GM11168 (cell line): ENCODE data around the gene CCDC88C.

Source experiments
- in situ Hi-C: fragments of 300-500 bp; cut with MboI; formaldehyde crosslinking; loops from one replicate; pipeline ENCODE4 v1.12.0; 2022; ENCODE audit warnings: low sequenced_read_pairs; ENCODE audit not compliant: unreplicated experiment

The CCDC88C gene

DNA sequence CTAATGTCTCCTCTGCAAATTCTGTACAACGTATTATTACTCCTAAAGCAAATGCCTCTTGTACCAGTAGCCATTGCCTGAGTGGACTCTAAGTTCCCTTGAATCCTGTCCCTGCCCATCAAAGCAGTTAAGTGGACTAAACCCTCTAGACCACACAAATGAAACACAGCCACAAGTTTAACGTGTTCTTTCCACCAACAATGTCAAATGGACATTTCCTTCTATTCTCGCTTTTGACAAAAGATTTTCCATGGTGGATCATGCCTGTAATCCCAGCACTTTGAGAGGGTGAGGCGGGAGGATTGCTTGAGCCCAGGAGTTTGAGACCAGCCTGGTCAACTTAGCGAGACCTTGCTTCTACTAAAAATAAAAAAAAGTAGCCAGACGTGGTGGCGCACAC is 15.9 kb downstream of the CCDC88C start:
- in situ Hi-C loops = no loop called here

- in situ Hi-C loops = no loop called here
These were observed 16.9 kb downstream of the CCDC88C start for GRCh38 chr14:91400696-91401095.

DNA sequence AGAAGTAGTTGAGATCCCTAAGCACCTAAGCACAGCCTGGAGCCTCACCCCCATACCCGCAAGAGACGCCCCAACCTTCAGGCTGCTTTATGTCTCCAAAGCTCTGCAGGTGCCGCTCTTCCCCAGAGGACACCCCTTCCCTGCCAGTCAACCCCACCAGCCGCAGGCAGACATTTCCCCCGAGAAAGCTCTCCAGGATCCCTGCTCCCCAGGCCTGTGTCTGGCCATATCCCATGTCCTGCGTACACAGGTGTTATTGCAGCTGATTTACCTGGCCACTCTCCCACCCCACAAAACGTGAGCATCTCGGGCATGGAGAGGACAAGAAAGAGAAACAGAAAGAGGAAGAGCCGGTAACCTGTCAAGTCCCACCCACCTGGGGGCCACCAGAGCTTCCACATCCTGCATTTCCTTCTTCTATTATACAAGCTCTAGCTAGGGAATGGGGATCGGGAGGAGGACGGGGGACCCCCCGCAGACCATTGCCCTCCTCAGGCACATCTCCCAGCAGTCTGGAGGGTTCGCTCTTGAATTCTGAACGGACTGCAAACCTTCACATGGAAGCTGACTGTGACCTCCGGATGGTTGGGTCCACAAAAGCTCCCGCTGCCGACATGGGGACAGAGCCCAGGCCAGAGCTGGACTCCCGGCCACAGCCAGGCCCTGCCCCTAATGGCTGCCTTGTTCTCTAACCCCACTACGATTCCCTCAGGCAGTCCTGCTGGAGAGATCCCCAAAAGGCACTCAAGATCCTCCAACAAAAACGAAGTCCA is 17.6 kb downstream of the CCDC88C start:
- in situ Hi-C loops = no loop called here

GRCh38 chr14:91398707-91399106 is 18.9 kb downstream of the CCDC88C start:
- in situ Hi-C loops = no loop called here

- in situ Hi-C loops = no loop called here
These were observed 19.5 kb downstream of the CCDC88C start for GRCh38 chr14:91397965-91398591.

- in situ Hi-C loops = no loop called here
These were observed 20.4 kb downstream of the CCDC88C start for GRCh38 chr14:91396959-91397815.

DNA sequence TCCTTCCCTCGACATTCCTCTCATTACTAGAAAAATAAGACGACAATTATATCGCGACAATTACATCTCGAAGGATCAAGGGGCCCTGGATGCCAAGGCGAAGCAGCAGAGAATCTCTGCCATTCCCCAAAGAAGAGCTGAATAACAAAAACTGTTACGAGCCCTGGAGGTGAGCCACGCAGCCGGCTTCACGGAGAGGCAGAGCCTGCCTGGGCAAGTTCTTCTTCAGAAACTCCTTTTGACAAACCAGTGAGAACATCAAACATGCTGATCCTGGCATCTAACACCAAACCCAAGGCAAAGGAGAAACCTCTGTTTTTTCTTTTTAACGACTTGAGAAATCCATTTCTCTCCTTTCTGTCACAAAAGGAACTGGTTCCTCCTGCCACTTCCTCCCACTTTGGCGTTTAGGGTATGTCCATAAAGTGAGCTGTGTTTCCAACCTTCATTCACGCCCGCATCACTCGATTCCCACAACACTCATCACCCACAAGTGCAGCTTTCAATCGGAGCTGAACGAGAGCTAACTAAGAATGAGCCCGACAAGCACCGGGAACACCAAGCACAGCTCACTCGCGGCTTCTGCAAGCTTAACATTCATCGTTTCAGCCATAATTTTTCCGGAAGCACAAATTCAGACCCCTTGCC is 21.5 kb downstream of the CCDC88C start:
- in situ Hi-C loops = no loop called here

DNA sequence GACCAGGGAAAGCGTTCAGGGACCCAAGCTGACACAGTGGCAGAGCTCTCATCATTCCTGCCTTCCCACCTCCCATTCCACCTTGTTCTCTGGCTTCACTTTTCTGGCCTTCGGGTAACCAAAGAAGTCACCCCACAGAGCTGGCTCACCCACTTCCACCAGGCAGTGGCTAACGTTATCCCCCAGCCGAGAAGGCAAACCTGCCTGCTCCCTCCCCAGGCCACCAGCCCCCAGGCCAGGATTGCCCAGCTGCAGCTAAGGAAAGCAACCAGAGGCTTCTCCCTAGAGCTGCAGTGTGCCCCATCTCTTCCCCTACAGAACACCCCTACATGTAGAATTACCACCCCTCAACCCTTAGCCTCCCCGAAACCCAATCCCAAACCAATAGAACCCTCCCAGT is 22.2 kb downstream of the CCDC88C start:
- in situ Hi-C loops = no loop called here

DNA sequence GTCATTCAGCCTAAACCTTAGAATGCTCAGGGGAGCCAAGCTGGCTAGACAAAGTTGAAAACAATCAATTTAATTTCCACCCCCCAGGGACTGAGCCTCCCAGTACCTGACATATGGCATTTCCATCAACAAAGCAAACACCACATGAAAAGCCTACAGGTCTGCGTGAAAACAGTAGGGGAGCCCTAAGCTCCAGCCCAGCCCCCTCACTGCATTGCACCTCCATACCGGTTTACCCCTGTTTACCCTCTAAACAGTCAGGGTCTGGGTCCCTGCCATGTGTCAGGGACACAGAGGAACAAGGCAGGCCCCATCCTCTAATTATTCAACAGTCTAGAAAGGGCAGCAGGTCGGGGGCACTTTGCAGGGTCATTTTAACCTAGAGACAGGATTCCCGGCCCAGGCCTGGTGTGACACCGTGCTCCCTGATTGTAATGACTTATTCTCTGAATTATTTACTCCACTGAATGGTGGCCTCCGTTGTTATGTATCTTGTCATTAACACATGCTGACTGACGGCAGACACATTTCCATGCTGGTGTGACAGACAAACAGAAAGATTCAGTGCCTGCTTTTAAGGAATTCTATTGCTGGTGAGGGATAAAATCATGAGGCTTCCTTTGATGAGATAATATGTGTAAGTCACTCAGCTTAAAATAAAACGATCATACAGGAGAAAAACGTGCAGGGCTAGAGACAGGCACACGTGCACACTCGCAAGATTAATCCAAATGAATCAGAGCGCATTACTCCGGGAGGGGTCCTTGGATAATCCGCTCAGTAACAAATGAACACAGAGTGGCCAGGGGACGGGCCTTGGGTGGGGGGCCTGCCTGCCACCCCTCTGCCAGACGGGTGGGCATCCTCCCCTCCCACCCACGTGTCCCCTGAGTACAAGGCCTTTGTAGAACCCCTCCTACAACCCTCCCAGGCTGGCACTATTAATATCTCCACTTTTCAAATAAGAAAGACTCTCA is 23.2 kb downstream of the CCDC88C start:
- in situ Hi-C loops = no loop called here

GRCh38 chr14:91392623-91393303 is 24.9 kb downstream of the CCDC88C start:
- in situ Hi-C loops = no loop called here

DNA sequence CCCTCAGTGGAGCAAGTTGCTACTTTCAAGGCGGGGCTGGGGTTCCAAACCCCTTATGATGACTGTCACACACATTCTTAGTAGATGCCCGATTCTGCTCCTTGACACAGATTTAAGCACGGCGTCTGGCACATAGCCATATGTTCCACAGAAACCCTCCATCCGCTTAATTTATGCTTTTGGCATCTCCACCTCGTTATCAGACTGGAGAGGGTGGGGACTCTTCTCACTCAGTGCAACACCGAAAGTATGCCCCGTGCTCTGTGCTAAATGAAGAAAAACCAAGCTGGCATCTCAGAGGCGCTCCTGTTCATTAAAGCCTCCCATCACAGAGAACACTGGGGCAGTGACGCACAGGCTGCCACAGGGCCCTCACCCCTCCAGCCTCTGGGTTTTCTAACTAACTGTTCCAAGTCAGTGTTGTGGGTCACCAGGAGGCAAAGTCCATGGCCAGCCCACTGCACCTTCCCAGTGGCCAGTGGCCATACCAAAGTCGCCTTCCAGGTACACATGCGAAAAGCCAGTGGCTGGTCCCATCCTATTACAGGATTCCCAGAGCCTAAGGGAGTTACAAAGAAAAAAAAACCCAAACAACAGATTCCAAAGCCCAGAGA is 27.3 kb downstream of the CCDC88C start:
- in situ Hi-C loops = no loop called here

GRCh38 chr14:91389150-91389549 is 28.5 kb downstream of the CCDC88C start:
- in situ Hi-C loops = no loop called here

GRCh38 chr14:91388551-91388975 is 29.1 kb downstream of the CCDC88C start:
- in situ Hi-C loops = no loop called here

GRCh38 chr14:91387951-91388381 is 29.7 kb downstream of the CCDC88C start:
- in situ Hi-C loops = no loop called here

DNA sequence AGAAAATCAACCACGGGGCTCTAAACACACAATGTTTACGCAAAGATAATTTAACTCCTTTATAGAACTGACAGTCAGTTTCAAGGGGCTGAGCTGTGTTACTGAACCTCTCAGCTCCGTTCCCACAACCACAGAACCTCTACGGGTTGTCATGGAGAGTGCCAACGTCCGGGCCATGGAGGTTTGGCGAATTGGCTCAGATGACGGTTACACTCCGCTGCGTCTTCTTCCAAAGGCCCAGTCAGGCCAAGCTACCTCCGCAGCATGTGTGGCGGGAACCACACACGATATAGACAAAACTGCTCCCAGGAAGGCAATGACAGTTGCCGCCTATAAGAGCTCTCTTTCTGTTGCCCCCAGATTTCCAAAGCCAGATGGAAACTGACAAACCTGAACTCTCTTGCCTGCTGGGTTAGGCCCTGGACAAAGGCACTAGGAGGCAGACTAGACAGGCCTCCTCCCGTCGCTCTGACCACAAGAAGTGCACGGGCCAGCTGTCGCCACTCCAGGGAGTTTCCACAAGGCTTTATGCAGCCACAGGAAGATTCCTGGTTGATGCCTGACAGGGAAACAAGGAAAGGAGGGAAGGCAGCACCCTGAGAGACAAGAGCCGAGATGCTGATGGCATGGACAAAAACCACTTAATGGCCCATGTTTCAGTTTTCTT is 30.3 kb downstream of the CCDC88C start:
- in situ Hi-C loops = no loop called here

DNA sequence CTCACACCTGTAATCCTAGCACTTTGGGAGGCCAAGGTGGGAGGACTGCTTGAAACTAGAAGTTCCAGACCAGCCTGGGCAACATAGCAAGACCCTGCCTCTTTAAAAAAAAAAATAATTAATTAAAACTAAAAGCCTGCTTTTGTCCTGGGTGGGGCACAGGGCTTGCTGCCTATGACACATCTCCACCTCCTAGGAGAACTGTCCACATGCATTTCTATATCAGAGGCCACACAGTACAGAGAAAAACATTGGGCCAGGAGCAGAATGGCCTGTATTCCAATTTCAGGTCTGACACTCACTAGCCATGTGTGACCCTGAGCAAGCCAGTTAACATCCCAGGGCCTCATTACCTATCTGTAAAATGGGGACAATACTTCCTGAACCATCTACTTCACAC is 31.9 kb downstream of the CCDC88C start:
- in situ Hi-C loops = no loop called here

DNA sequence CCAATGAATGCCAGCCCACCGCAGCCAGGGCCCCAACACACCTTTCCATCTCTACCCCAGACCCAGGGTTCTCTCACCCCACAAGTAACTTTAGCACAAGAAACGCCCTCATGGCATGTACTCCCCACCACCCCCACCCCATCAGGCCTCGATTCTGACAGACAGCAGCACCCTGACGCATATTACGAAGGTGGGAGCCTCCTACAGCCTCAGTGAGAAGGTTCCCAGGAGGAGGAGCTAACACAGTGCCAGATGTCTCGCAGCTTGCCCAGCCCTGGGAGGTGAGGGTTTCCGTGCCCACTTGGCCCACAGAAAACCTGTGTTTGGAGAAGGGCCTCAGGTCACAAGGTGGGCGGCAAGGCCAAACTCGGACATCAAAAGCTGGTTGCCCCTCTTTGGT is 32.4 kb downstream of the CCDC88C start:
- in situ Hi-C loops = no loop called here

DNA sequence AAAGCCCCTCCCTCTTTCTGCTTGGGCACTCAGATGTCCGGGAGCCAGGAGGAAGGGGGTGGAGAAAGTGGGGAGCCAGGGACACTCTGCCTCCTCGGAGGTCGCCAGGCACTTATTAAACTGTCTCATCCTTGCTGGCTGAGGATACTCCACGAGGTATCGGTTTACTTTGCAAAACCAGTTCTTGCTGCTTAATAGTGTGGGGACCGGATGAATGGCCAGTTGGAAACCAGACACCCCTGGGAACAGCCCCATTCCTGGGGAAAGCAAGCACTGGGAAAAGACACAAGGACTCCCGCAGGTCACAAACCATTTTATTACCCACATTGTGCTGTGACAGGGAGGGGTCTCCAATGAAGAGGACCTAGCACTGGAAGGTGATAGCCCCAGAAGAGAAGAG is 34.2 kb downstream of the CCDC88C start:
- in situ Hi-C loops = no loop called here
